HEK293 (cell line): ENCODE measurements around the gene DMD.

Experiments
- ATF2 ChIP-seq: fragments of 450-650 bp; formaldehyde crosslinking; IDR thresholded peaks from 2 replicates; pipeline ENCODE4 v1.5.1; 2016; ENCODE audit warnings: missing biosample characterization, missing genetic modification characterization, low read depth
- YY2 ChIP-seq: fragments of 450-650 bp; formaldehyde crosslinking; IDR thresholded peaks from 2 replicates; pipeline ENCODE4 v1.5.1; 2016; ENCODE audit warnings: missing biosample characterization, missing genetic modification characterization
- ZBTB8A ChIP-seq: fragments of 450-650 bp; formaldehyde crosslinking; IDR thresholded peaks from 2 replicates; pipeline ENCODE4 v1.5.1; 2016; ENCODE audit warnings: missing biosample characterization, missing genetic modification characterization
- ZNF639 ChIP-seq: fragments of 450-650 bp; formaldehyde crosslinking; IDR thresholded peaks from 2 replicates; pipeline ENCODE4 v1.5.1; 2016; ENCODE audit warnings: missing biosample characterization, missing genetic modification characterization
- ZNF707 ChIP-seq: fragments of 450-650 bp; formaldehyde crosslinking; IDR thresholded peaks from 2 replicates; pipeline ENCODE4 v1.5.1; 2016; ENCODE audit warnings: missing biosample characterization, missing genetic modification characterization

GRCh38 chrX:32852203-32852602 lies 359.1 kb downstream of the DMD start:
- no peak for TF ChIP-seq ATF2
- no peak for TF ChIP-seq ZBTB8A (tag by site-specific recombination)
- TF ChIP-seq ZNF639: no peak
- TF ChIP-seq ZNF707 (tag by site-specific recombination): no peak
- no peak for TF ChIP-seq YY2 (tag by site-specific recombination)
